Measurements from ENCODE around the gene GFRA4.

GFRA4 gene

GRCh38 chr20:3646067-3646440, 17.1 kb downstream of the GFRA4 start:
- Mint-ChIP-seq H3K27me3 (no peaks in the 10 kb centered on the region), H3K9me3 (no peaks in the 10 kb centered on the region), H3K27ac (no peak overlapping the region), H3K36me3 (peaks cover 2% of the 10 kb centered on the region), H3K4me1 (no peaks in the 10 kb centered on the region), H3K4me3 (no peak overlapping the region)
- CTCF ChIA-PET: no interaction called here
- no peak for DNase-seq

GRCh38 chr20:3645309-3646066, 17.7 kb downstream of the GFRA4 start:
- H3K27me3 Mint-ChIP-seq: no peaks in the 10 kb centered on the region
- CTCF ChIA-PET: interaction anchor here (1.7 kb wide), 1 partner anchor 32 kb away, joined by 4 read pairs; no protein-coding TSS in a partner anchor
- no peaks in the 10 kb centered on the region for H3K9me3 Mint-ChIP-seq
- H3K36me3 Mint-ChIP-seq: peaks cover 2% of the 10 kb centered on the region
- no peaks in the 10 kb centered on the region for H3K4me1 Mint-ChIP-seq
- H3K27ac Mint-ChIP-seq: no peak overlapping the region
- no peak overlapping the region for H3K4me3 Mint-ChIP-seq
- DNase-seq: no peak

DNA sequence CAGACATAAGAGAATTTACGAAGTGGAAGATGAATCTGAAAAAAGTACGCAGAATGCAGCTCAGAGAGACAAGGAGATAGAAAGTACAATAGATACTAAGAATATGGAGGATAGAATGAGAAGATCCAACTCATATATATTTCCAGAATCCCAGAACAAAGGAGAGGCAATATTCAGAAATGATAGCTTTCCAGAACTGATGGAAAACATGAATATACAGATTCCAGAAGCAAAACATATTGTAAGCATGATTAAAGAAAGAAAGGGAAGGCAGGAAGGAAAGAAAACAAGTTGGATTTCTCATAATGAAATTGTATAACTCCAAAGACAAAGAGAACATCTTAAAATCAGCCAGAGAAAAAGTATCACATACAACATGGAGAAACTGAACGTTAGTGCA, 22.9 kb downstream of the GFRA4 start:
- Mint-ChIP-seq H3K4me1 (no peaks in the 10 kb centered on the region), H3K4me3 (no peak overlapping the region), H3K27me3 (no peaks in the 10 kb centered on the region), H3K36me3 (peaks cover 2% of the 10 kb centered on the region), H3K27ac (no peak overlapping the region), H3K9me3 (peaks cover 3% of the 10 kb centered on the region)
- no peak for DNase-seq
- CTCF ChIA-PET: interaction anchor here (1.4 kb wide), 1 partner anchor 9 kb away, joined by 3 read pairs; no protein-coding TSS in a partner anchor

GRCh38 chr20:3635346-3635745, 27.9 kb downstream of the GFRA4 start:
- no peak overlapping the region for H3K27ac Mint-ChIP-seq

DNA sequence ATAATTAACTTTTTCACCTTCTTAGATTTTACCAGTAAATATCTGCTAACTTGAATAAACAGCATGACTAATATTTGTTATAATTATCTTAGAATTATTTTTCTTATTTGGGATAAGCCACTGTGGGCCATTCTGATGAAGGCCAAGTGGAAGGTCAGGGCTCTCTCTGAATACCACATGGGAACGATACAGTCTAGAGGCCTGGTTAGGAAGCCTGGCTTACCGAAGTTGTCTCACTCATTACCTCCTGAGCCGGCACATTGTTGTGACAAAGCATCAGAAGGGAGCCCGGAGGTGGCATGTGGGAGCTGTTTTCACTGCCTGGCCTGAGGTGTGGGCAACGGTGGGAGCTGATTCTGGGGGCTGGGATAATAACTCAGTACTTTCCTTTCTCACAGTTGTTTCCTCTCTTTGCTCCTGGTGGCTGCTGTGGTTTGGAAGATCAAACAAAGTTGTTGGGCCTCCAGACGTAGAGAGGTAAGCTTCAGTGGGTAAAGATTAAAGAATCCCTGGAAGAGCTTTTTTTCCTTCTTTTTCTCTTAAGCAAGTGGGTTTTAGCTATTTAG, 29.2 kb downstream of the GFRA4 start:
- H3K36me3 Mint-ChIP-seq: no peaks in the 10 kb centered on the region
- no peak for DNase-seq
- H3K4me3 Mint-ChIP-seq: no peak overlapping the region
- H3K27ac Mint-ChIP-seq: no peak overlapping the region
- CTCF ChIA-PET: interaction anchor here (0.6 to 1.2 kb wide), 2 partner anchors 15 to 125 kb away, joined by 3 to 4 read pairs; no protein-coding TSS in a partner anchor
- H3K4me1 Mint-ChIP-seq: peaks cover 4% of the 10 kb centered on the region
- H3K27me3 Mint-ChIP-seq: no peaks in the 10 kb centered on the region
- H3K9me3 Mint-ChIP-seq: no peaks in the 10 kb centered on the region

More at GRCh38 chr20:3635346-3635745, 27.9 kb downstream of the GFRA4 start:
- Mint-ChIP-seq H3K9me3 (peaks cover 3% of the 10 kb centered on the region), H3K4me1 (peaks cover 4% of the 10 kb centered on the region), H3K27me3 (no peaks in the 10 kb centered on the region), H3K4me3 (no peak overlapping the region), H3K36me3 (peaks cover 2% of the 10 kb centered on the region)
- CTCF ChIA-PET: interaction anchor here (1.2 kb wide), 1 partner anchor 72 kb away, joined by 3 read pairs; no protein-coding TSS in a partner anchor
- no peak for DNase-seq

GRCh38 chr20:3632311-3633004, 30.7 kb downstream of the GFRA4 start:
- H3K27me3 Mint-ChIP-seq: no peaks in the 10 kb centered on the region
- H3K4me3 Mint-ChIP-seq: no peak overlapping the region
- H3K27ac Mint-ChIP-seq: no peak overlapping the region
- H3K4me1 Mint-ChIP-seq: peaks cover 4% of the 10 kb centered on the region
- CTCF ChIA-PET: interaction anchor here (1.2 kb wide), 1 partner anchor 14 kb away, joined by 4 read pairs; no protein-coding TSS in a partner anchor
- DNase-seq: no peak
- no peaks in the 10 kb centered on the region for H3K9me3 Mint-ChIP-seq
- no peaks in the 10 kb centered on the region for H3K36me3 Mint-ChIP-seq

DNA sequence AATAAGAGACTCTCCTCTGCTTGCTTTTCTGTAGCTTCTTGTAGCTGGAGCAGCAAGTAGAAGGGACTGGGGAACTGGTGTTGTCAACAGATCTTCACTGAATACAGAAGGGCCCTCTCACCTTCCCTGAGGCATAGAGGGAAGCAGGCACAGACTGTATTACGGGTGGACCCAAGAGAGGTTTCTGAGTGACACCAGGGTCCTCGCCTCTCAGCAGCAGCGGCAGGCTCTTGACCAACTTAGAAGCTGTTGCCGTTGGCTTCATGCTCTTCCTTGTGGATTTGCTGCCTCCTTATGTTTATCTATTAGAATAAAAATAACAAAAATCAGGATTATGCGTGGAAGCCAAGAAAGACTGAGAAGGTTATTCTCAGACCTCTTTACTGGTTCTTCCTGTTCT, 31.7 kb downstream of the GFRA4 start:
- no peak overlapping the region for H3K27ac Mint-ChIP-seq
- CTCF ChIA-PET: interaction anchor here (0.7 kb wide), 1 partner anchor 9 kb away, joined by 3 read pairs; no protein-coding TSS in a partner anchor
- DNase-seq: no peak
- H3K9me3 Mint-ChIP-seq: no peaks in the 10 kb centered on the region
- no peaks in the 10 kb centered on the region for H3K27me3 Mint-ChIP-seq
- H3K4me3 Mint-ChIP-seq: no peak overlapping the region
- H3K4me1 Mint-ChIP-seq: peaks cover 4% of the 10 kb centered on the region
- no peaks in the 10 kb centered on the region for H3K36me3 Mint-ChIP-seq

- Mint-ChIP-seq H3K27ac (no peak overlapping the region), H3K27me3 (no peaks in the 10 kb centered on the region), H3K4me3 (no peak overlapping the region), H3K4me1 (peaks cover 4% of the 10 kb centered on the region), H3K9me3 (no peaks in the 10 kb centered on the region), H3K36me3 (no peaks in the 10 kb centered on the region)
- no peak for DNase-seq
- CTCF ChIA-PET: no interaction called here
Observed at GRCh38 chr20:3630429-3630828, 32.8 kb downstream of the GFRA4 start.

- CTCF ChIA-PET: no interaction called here
- H3K4me3 Mint-ChIP-seq: no peak overlapping the region
- H3K4me1 Mint-ChIP-seq: peaks cover 4% of the 10 kb centered on the region
- H3K27ac Mint-ChIP-seq: no peak overlapping the region
- H3K9me3 Mint-ChIP-seq: no peaks in the 10 kb centered on the region
- H3K36me3 Mint-ChIP-seq: no peaks in the 10 kb centered on the region
- H3K27me3 Mint-ChIP-seq: no peaks in the 10 kb centered on the region
- DNase-seq: no peak
Observed at GRCh38 chr20:3629893-3630292, 33.3 kb downstream of the GFRA4 start.

- Mint-ChIP-seq H3K27ac (no peak overlapping the region), H3K4me3 (no peak overlapping the region)
- CTCF ChIA-PET: no interaction called here
Observed at GRCh38 chr20:3628502-3629314, 34.5 kb downstream of the GFRA4 start.

GRCh38 chr20:3627476-3627875, 35.7 kb downstream of the GFRA4 start:
- Mint-ChIP-seq H3K9me3 (no peaks in the 10 kb centered on the region), H3K4me1 (no peaks in the 10 kb centered on the region), H3K27ac (no peak overlapping the region), H3K4me3 (no peak overlapping the region), H3K27me3 (no peaks in the 10 kb centered on the region), H3K36me3 (no peaks in the 10 kb centered on the region)
- DNase-seq: no peak
- CTCF ChIA-PET: no interaction called here

More at GRCh38 chr20:3628502-3629314, 34.5 kb downstream of the GFRA4 start:
- no peaks in the 10 kb centered on the region for H3K4me1 Mint-ChIP-seq
- no peaks in the 10 kb centered on the region for H3K9me3 Mint-ChIP-seq
- H3K27me3 Mint-ChIP-seq: no peaks in the 10 kb centered on the region
- DNase-seq: no peak
- no peaks in the 10 kb centered on the region for H3K36me3 Mint-ChIP-seq

GRCh38 chr20:3622406-3622805, 40.8 kb downstream of the GFRA4 start:
- H3K9me3 Mint-ChIP-seq: no peaks in the 10 kb centered on the region
- CTCF ChIA-PET: no interaction called here
- no peaks in the 10 kb centered on the region for H3K36me3 Mint-ChIP-seq
- H3K27me3 Mint-ChIP-seq: no peaks in the 10 kb centered on the region
- no peak overlapping the region for H3K27ac Mint-ChIP-seq
- H3K4me3 Mint-ChIP-seq: no peak overlapping the region
- no peak for DNase-seq
- no peaks in the 10 kb centered on the region for H3K4me1 Mint-ChIP-seq

GRCh38 chr20:3621111-3621510, 42.1 kb downstream of the GFRA4 start:
- H3K4me1 Mint-ChIP-seq: no peaks in the 10 kb centered on the region
- no peaks in the 10 kb centered on the region for H3K36me3 Mint-ChIP-seq

GRCh38 chr20:3616250-3616649, 46.9 kb downstream of the GFRA4 start:
- no peak overlapping the region for H3K27ac Mint-ChIP-seq
- H3K4me3 Mint-ChIP-seq: no peak overlapping the region
- no peaks in the 10 kb centered on the region for H3K27me3 Mint-ChIP-seq
- DNase-seq: no peak
- no peaks in the 10 kb centered on the region for H3K9me3 Mint-ChIP-seq
- H3K4me1 Mint-ChIP-seq: no peaks in the 10 kb centered on the region
- peaks cover 1% of the 10 kb centered on the region for H3K36me3 Mint-ChIP-seq
- CTCF ChIA-PET: no interaction called here

More at GRCh38 chr20:3621111-3621510, 42.1 kb downstream of the GFRA4 start:
- Mint-ChIP-seq H3K4me3 (no peak overlapping the region), H3K27me3 (no peaks in the 10 kb centered on the region), H3K9me3 (no peaks in the 10 kb centered on the region), H3K27ac (no peak overlapping the region)
- no peak for DNase-seq
- CTCF ChIA-PET: no interaction called here

Measured in activated naive CD4-positive, alpha-beta T cell treated with anti-CD3 and anti-CD28 coated beads, Interleukin-2, amount 10 ng/mL, durations not matched to agents 7 days and 5 days (primary cell).